Stimulated activated naive CD4-positive, alpha-beta T cell (primary cell): Measurements from ENCODE around the gene GLYAT.

ENCODE experiments used
- DNase-seq, 6 experiments: peaks; one replicate each; lab custom pipeline; 2025; lab: John Stamatoyannopoulos, UW

GLYAT gene

GRCh38 chr11:58676563-58677135 is 55.1 kb downstream of the GLYAT start:
- no peak for DNase-seq

- DNase-seq: peak; percentile 17 to 70 (median 58)
Measured at GRCh38 chr11:58675334-58676155, 56.2 kb downstream of the GLYAT start.

GRCh38 chr11:58674609-58675008 is 57.1 kb downstream of the GLYAT start:
- DNase-seq: no peak

GRCh38 chr11:58671983-58672633 is 59.6 kb downstream of the GLYAT start:
- no peak for DNase-seq

GRCh38 chr11:58659910-58660570 is 71.7 kb downstream of the GLYAT start:
- no peak for DNase-seq

GRCh38 chr11:58659404-58659803 is 72.3 kb downstream of the GLYAT start:
- DNase-seq: no peak
